Liver (tissue), 2 donors: ENCODE measurements around the gene XKR3.
"Not testable (repeated sequence)": the region's sequence is repeated elsewhere in the genome, so short reads cannot be mapped to it uniquely, and the experiment has no call there.

Experiments
- CTCF ChIP-seq: fragments of 150-350 bp; IDR thresholded peaks from 2 replicates; pipeline ENCODE4 v1.5.1; 2017; ENCODE audit warnings: improper control_type of control experiment, low read depth, low read length; ENCODE audit not compliant: missing input control
- YY1 ChIP-seq: IDR thresholded peaks from 2 replicates; pipeline ENCODE4 v1.6.1; 2016; ENCODE audit warnings: antibody characterized with exemption, mild to moderate bottlenecking
- donor health status: healthy.

DNA sequence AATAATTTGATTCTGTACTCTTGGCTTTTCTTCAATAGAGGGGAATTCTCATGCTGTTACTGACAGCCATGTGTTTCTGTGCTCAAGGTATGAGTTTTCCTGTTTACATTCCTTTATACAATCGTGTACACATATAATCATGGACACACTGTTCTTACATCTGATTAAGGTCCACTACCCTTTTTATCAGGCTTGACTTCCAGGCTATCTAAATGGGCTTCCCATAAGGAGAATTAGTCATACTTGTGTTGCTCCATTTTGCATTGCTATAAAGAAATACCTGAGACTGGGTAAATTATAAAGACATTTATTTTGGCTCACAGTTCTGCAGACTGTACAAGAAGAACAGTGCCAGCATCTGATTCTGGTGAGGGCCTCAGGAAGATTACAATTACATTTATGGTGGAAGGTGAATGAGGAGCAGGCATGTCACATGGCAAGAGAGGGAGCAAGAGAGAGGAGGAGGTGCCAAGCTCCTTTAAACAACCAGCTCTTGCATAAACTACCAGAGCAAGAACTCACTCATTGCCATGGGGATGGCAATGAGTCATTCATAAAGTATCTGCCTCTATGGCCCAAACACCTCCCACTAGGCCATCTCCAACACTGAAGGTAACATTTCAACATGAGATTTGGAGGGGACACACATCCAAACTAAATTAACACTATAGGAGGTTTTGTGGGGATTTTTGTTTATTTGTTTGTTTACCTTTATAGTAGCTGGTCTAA lies 26.2 kb upstream of the XKR3 start:
- not testable (repeated sequence) for TF ChIP-seq CTCF, YY1
